CD4-positive, alpha-beta T cell (primary cell): ENCODE results near the gene EGLN3. TPM values are rescaled to one million over a fixed set of nuclear protein-coding genes. Genes with fewer than 3 reads are reported as not detected.

Experiments used
- ATAC-seq: fragments of 200-7000 bp; cut with Tn5 transposase; one replicate; pipeline ENCODE4 v1.10.0; 2022; ENCODE audit warnings: mild to moderate bottlenecking; ENCODE audit not compliant: poor library complexity
- CTCF ChIA-PET: fragments of 350-600 bp; sonication (Branson Sonifier 250); formaldehyde crosslinking; loops from one replicate; lab custom pipeline; 2021; ENCODE audit warnings: antibody characterized with exemption, inconsistent platforms; lab: Charles Lee
- POLR2A ChIA-PET: fragments of 350-600 bp; sonication (Branson Sonifier 250); formaldehyde crosslinking; loops from one replicate; lab custom pipeline; 2021; ENCODE audit warnings: antibody characterized with exemption, inconsistent platforms; lab: Charles Lee
- DNase-seq, 14 experiments: peaks; one replicate each; pipeline ENCODE4 v3.0.0-alpha.2; 2013 to 2020; ENCODE audit warnings: mixed read lengths in 2 of 14
- H3K27ac ChIP-seq, 2 donors: one replicate each; pipeline versions ENCODE4 v1.5.1 to v1.7.0; 2013; ENCODE audit warnings: low read length in 2 of 2, low read depth in 1 of 2, mild to moderate bottlenecking in 1 of 2
- H3K27me3 ChIP-seq, 2 experiments: 1 replicate in 1 of 2; 2 replicates in 1 of 2; pipeline versions ENCODE4 v1.6.1 to v1.7.0; 2013; ENCODE audit warnings: low read length in 2 of 2, control low read depth in 1 of 2, mild to moderate bottlenecking in 1 of 2, moderate library complexity in 1 of 2; ENCODE audit not compliant: insufficient read depth in 2 of 2, control insufficient read depth in 1 of 2
- H3K36me3 ChIP-seq: one replicate; pipeline ENCODE4 v1.6.1; 2013; ENCODE audit warnings: low read length, control low read depth; ENCODE audit not compliant: insufficient read depth
- H3K4me1 ChIP-seq: one replicate; pipeline ENCODE4 v1.6.1; 2013; ENCODE audit warnings: low read length, control low read depth; ENCODE audit not compliant: insufficient read depth
- H3K4me3 ChIP-seq: one replicate; pipeline ENCODE4 v1.5.1; 2013; ENCODE audit warnings: mild to moderate bottlenecking, low read length, moderate library complexity
- H3K9me3 ChIP-seq, 2 experiments: 1 replicate in 1 of 2; 2 replicates in 1 of 2; pipeline versions ENCODE4 v1.6.1 to v1.7.0; 2013; ENCODE audit warnings: low read length in 2 of 2, mild to moderate bottlenecking in 2 of 2, control low read depth in 1 of 2, moderate library complexity in 1 of 2; ENCODE audit not compliant: control insufficient read depth in 1 of 2, insufficient read depth in 1 of 2
- H3K27ac Mint-ChIP-seq: one replicate; pipeline ENCODE4 v1.8.0; 2020; ENCODE audit warnings: mixed read lengths
- H3K27me3 Mint-ChIP-seq: one replicate; pipeline ENCODE4 v1.8.0; 2021; ENCODE audit warnings: mixed read lengths
- H3K36me3 Mint-ChIP-seq: one replicate; pipeline ENCODE4 v1.8.0; 2021; ENCODE audit warnings: low read depth, mixed read lengths
- H3K4me1 Mint-ChIP-seq: one replicate; pipeline ENCODE4 v1.8.0; 2021; ENCODE audit warnings: low read depth, mixed read lengths
- H3K4me3 Mint-ChIP-seq: one replicate; pipeline ENCODE4 v1.8.0; 2020; ENCODE audit warnings: mild to moderate bottlenecking, mixed read lengths
- H3K9me3 Mint-ChIP-seq: one replicate; pipeline ENCODE4 v1.8.0; 2020; ENCODE audit warnings: mixed read lengths
- CTCF ChIP-seq: fragments of 200-600 bp; IDR thresholded peaks from one replicate; pipeline ENCODE4 v1.8.0; 2022; ENCODE audit warnings: antibody characterized with exemption, mild to moderate bottlenecking
- intact Hi-C, 2 experiments: fragments of 100-400 bp; cut with DNase I in 1 of 2; cut with micrococcal nuclease in 1 of 2; formaldehyde crosslinking; loops; one replicate each; pipeline versions ENCODE4 v1.15.1 to v1.9.0; 2023 to 2025; cut with DNase I, micrococcal nuclease
- total RNA-seq, 174 experiments: library from RNA in 2 of 174; stranded (reverse) in 2 of 174; gene quantifications; one replicate each; pipeline ENCODE4 v1.2.3 and lab custom pipeline; 2021 to 2026

Gene EGLN3
- total RNA-seq, 2 experiments from 2014 or later = 1.1 to 1.3 TPM

DNA sequence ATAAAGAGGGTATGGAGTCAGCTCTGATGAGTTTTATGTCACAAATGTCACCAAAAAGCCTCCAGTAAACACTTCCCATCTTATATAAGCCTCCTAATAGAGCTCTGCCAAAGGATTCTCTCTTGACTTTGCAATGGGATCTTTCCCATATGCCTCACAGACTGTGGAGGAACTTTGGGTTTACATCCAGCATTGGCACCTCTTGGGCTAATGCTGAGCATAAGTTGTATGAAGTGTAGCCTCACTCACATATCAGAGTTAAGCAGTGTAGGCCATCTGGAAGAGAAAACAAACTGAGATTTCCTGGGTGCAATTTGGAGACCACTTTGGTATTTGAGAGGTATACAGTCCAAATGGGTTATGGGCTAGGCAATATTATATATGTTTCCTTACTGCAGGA, 24.9 kb downstream of the EGLN3 start:
- DNase-seq (no peak), ATAC-seq (no peak)
- Mint-ChIP-seq H3K9me3 (no peaks in the 10 kb centered on the region), H3K4me1 (no peaks in the 10 kb centered on the region), H3K36me3 (no peaks in the 10 kb centered on the region), H3K27me3 (no peaks in the 10 kb centered on the region), H3K27ac (no peak overlapping the region), H3K4me3 (no peak overlapping the region)
- no peaks in the 10 kb centered on the region for H3K27me3 ChIP-seq
- no peak overlapping the region for H3K4me3 ChIP-seq
- POLR2A ChIA-PET = no interaction called here
- intact Hi-C loops = no loop called here
- no peak for TF ChIP-seq CTCF
- H3K9me3 ChIP-seq = no peaks in the 10 kb centered on the region
- H3K36me3 ChIP-seq = no peaks in the 10 kb centered on the region
- CTCF ChIA-PET = no interaction called here
- H3K4me1 ChIP-seq = no peaks in the 10 kb centered on the region
- no peak overlapping the region for H3K27ac ChIP-seq

GRCh38 chr14:33925235-33925634, 25.6 kb downstream of the EGLN3 start:
- DNase-seq = no peak
- H3K4me1 Mint-ChIP-seq = no peaks in the 10 kb centered on the region
- H3K36me3 Mint-ChIP-seq = no peaks in the 10 kb centered on the region
- intact Hi-C loops = no loop called here
- H3K27me3 Mint-ChIP-seq = no peaks in the 10 kb centered on the region
- Histone ChIP-seq H3K36me3 (no peaks in the 10 kb centered on the region), H3K27ac (no peak overlapping the region), H3K4me3 (no peak overlapping the region), H3K4me1 (no peaks in the 10 kb centered on the region), H3K9me3 (no peaks in the 10 kb centered on the region), H3K27me3 (no peaks in the 10 kb centered on the region)
- TF ChIP-seq CTCF = no peak
- ChIA-PET POLR2A (no interaction called here), CTCF (no interaction called here)
- no peaks in the 10 kb centered on the region for H3K9me3 Mint-ChIP-seq
- no peak overlapping the region for H3K4me3 Mint-ChIP-seq
- H3K27ac Mint-ChIP-seq = no peak overlapping the region
- no peak for ATAC-seq

GRCh38 chr14:33924566-33925100, 26.2 kb downstream of the EGLN3 start:
- Mint-ChIP-seq H3K27ac (no peak overlapping the region), H3K9me3 (no peaks in the 10 kb centered on the region), H3K4me1 (no peaks in the 10 kb centered on the region), H3K27me3 (no peaks in the 10 kb centered on the region), H3K36me3 (no peaks in the 10 kb centered on the region), H3K4me3 (no peak overlapping the region)
- H3K27ac ChIP-seq = no peak overlapping the region
- ChIA-PET POLR2A (no interaction called here), CTCF (no interaction called here)
- H3K36me3 ChIP-seq = no peaks in the 10 kb centered on the region
- DNase-seq (no peak), ATAC-seq (no peak)
- intact Hi-C loops = no loop called here
- H3K9me3 ChIP-seq = no peaks in the 10 kb centered on the region
- no peaks in the 10 kb centered on the region for H3K27me3 ChIP-seq
- no peak overlapping the region for H3K4me3 ChIP-seq
- no peak for TF ChIP-seq CTCF
- no peaks in the 10 kb centered on the region for H3K4me1 ChIP-seq
